Hematopoietic multipotent progenitor cell treated with erythropoietin and hydrocortisone succinate and interleukin-3 and kit ligand, for 6 days (in vitro differentiated cells): Measurements from ENCODE around the gene EFHD2.

Experiments used
- DNase-seq: peaks from one replicate; pipeline ENCODE4 v3.0.0-alpha.2; 2015

EFHD2 gene

GRCh38 chr1:15433471-15433870 lies 23.8 kb downstream of the EFHD2 start:
- DNase-seq, result no peak

- peak; percentile 83 for DNase-seq
Measured at GRCh38 chr1:15434739-15435138, 25.1 kb downstream of the EFHD2 start.

- no peak for DNase-seq
Measured at GRCh38 chr1:15435239-15436077, 25.8 kb downstream of the EFHD2 start.

GRCh38 chr1:15436881-15437442 lies 27.3 kb downstream of the EFHD2 start:
- no peak for DNase-seq

GRCh38 chr1:15439325-15439724 lies 29.6 kb downstream of the EFHD2 start:
- DNase-seq, result no peak

GRCh38 chr1:15440357-15440756 lies 30.7 kb downstream of the EFHD2 start:
- no peak for DNase-seq

- DNase-seq, result no peak
Measured at GRCh38 chr1:15441247-15441646, 31.6 kb downstream of the EFHD2 start.

- no peak for DNase-seq
Measured at GRCh38 chr1:15442119-15442518, 32.4 kb downstream of the EFHD2 start.

GRCh38 chr1:15442759-15443158 lies 33.1 kb downstream of the EFHD2 start:
- DNase-seq, result no peak

- no peak for DNase-seq
Measured at GRCh38 chr1:15443281-15443680, 33.6 kb downstream of the EFHD2 start.

- DNase-seq, result no peak
Measured at GRCh38 chr1:15444468-15445389, 35.0 kb downstream of the EFHD2 start.

- no peak for DNase-seq
Measured at GRCh38 chr1:15445390-15446122, 35.9 kb downstream of the EFHD2 start.

GRCh38 chr1:15446212-15446611 lies 36.5 kb downstream of the EFHD2 start:
- no peak for DNase-seq

- no peak for DNase-seq
Measured at GRCh38 chr1:15448877-15449462, 39.3 kb downstream of the EFHD2 start.

GRCh38 chr1:15449567-15449966 lies 39.9 kb downstream of the EFHD2 start:
- DNase-seq, result no peak

GRCh38 chr1:15451014-15451722 lies 41.5 kb downstream of the EFHD2 start:
- no peak for DNase-seq

- no peak for DNase-seq
Measured at GRCh38 chr1:15452216-15452615, 42.5 kb downstream of the EFHD2 start.

GRCh38 chr1:15452866-15453571 lies 43.3 kb downstream of the EFHD2 start:
- DNase-seq, result no peak

GRCh38 chr1:15453734-15454133 lies 44.0 kb downstream of the EFHD2 start:
- no peak for DNase-seq

- no peak for DNase-seq
Measured at GRCh38 chr1:15454256-15454655, 44.6 kb downstream of the EFHD2 start.

GRCh38 chr1:15455522-15455921 lies 45.8 kb downstream of the EFHD2 start:
- DNase-seq, result no peak
